T1000 (cell line): ENCODE data around the gene OTUD1.

Source experiments
- DNase-seq: peaks from one replicate; lab custom pipeline; 2025; ENCODE audit warnings: mixed read lengths; lab: John Stamatoyannopoulos, UW

Gene OTUD1

DNA sequence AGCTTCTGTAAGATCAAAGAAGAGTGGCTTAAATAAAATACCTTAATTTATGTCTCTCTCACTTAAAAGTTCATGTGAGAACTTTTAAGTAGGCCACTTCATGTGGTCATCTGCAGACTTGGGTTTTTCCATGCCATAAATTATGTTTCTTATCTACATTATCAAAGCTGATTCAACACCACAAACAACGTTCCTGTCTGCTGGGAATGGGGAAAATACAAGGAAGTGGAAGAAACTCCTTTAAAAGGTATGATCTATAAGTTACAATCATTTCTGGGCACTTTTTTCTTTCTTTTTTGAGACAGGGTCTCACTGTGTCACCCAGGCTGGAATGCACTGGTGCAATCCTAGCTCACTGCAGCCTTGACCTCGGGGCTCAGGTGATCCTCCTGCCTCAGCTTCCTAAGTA is 16.9 kb upstream of the OTUD1 start:
- DNase-seq = no peak

DNA sequence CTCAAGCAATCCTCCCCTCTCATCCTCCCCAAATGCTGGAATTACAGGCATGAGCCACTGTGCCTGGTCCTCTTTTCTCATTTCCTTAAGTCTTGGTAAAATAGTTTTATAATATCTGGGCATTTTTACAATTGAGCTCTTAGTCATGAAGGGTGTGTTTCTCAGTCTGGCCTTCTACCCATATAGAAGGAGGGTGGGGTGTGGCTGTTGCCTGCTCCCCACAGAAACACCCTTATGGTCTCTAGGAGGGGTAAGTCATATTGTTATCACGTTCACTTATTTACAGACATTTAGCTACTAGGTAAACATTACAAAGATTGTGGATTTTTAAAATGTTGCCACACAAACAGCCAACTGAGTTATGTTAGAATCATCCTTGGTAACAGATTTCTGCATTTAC is 6.7 kb upstream of the OTUD1 start:
- no peak for DNase-seq

DNA sequence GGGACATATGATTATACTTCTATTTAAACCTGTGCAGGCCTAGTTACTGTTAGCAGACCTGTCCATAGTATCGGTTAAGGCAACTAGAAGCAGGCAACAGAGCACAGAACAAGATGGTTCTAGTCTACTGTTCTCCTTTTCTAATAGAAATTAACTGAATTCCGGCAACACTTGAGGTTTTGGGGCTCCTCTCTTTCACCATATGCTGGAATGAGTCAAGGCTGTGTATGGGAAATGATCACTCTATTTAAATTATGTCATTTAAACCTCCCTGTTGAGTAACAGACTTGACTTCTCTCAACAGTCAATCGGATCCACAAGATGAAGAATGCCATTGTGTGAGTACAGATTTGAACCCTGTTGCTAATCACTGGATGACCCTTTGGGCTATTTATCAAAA is 6.2 kb upstream of the OTUD1 start:
- no peak for DNase-seq

DNA sequence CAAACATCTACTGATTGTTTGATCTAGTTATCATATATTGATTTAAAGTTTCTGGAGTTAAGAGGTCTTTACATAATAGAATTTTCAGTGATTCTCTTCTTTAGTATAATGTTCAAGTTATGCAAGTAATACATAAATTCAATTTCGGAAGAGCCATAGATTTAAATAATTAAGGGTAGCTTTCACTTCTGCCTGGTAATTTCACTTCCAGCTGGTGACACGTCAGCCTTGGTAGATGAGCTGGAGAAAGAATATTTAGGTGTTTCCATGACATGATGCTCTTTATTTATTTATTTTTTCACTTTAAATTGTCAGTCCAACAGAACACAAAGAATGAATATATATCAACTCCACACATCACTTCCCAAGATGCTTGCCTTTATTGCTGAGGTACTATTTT is 5.2 kb upstream of the OTUD1 start:
- DNase-seq = no peak

DNA sequence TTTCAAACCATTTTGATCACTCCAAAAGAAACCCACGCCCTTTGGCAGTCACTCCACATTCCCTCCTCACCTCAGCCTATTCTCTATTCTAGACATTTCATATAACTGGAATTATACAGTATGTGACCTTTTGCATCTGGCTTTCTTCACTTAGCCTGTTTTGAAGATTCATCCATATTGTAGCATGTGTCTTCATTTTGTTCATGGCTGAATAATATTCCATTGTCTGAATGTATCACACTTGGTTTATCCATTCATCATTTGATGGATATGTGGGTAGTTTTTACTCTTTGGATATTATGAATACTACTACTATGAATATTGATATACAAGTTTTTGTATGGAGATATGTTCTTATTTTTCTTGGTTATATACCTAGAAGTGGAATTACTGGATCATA is 3.5 kb upstream of the OTUD1 start:
- no peak for DNase-seq

DNA sequence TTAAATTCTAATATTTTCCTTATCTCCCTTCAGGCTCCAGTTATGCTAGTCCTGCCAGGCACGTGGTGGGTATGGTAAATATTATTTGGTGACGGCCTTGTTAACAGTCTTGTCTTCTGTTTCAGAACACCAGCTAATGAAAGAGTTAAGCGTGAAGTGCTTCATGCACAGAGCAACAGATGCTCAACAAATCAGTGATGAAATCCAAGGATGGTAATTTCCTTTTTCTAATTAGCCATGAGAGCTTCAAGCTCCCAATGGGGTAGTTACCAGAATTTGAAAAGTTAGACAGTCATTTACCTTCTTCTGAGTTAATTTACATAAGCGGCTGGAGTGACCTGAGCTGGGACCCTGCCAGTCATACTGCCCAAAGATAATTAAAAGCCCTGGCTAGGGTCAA is 1.9 kb upstream of the OTUD1 start:
- no peak for DNase-seq

DNA sequence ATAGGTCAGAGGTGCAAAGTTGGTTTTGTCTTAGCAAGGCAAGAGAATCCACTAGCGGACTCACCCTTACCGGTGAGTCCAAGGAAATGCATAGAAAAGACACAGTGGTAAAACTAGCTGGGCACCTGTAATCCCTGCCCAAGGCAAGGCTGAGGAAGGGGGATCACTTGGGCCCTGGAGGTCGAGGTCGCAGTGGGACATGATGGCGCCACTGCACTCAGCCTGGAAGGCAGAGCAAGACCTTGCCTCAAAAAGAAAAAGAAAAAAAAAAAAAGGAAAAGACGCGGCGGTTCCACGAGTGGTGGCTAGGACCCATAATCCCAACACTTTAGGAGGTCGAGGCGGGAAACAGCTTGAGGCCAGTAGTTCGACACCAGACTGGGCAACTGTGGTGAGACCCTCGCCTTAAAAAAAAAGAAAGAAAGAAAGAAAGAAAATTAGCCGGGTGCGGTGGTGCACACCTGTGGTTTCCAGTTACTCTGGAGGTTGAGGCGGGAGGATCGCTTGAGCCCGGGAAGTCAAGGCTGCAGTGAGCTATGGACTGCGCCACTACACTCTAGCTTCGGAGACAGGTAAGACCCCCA is 820 bp upstream of the OTUD1 start:
- DNase-seq = no peak

DNA sequence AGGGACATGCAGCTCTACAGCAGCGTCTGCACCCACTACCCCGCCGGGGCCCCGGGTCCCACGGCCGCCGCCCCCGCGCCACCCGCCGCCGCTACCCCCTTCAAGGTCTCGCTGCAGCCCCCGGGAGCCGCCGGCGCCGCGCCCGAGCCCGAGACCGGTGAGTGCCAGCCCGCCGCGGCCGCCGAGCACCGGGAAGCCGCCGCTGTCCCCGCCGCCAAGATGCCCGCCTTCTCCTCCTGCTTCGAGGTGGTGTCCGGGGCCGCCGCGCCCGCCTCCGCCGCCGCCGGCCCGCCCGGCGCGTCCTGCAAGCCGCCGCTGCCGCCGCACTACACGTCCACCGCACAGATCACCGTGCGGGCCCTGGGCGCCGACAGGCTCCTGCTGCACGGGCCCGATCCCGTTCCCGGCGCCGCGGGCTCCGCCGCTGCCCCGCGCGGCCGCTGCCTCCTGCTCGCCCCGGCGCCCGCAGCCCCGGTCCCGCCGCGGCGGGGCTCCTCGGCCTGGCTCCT is 631 bp downstream of the OTUD1 start:
- DNase-seq = no peak

DNA sequence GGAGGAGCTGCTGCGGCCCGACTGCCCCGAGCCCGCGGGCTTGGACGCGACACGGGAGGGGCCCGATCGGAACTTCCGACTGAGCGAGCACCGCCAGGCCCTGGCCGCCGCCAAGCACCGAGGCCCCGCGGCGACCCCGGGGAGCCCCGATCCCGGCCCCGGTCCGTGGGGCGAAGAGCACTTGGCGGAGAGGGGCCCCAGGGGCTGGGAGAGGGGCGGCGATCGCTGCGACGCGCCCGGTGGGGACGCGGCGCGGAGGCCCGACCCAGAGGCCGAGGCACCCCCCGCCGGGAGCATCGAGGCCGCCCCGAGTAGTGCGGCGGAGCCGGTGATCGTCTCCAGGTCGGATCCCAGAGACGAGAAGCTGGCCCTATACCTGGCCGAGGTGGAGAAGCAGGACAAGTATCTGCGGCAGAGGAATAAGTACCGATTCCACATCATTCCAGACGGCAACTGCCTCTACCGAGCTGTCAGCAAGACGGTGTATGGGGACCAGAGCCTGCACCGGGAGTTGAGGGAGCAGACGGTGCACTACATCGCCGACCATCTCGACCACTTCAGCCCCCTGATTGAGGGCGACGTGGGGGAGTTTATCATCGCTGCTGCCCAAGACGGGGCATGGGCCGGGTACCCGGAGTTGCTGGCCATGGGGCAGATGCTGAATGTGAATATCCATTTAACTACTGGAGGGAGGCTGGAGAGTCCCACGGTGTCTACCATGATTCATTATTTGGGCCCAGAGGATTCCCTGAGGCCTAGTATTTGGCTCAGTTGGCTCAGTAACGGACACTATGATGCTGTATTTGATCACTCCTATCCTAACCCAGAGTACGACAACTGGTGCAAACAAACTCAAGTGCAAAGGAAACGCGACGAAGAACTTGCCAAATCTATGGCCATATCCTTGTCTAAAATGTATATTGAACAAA is 1.4 kb downstream of the OTUD1 start:
- no peak for DNase-seq

DNA sequence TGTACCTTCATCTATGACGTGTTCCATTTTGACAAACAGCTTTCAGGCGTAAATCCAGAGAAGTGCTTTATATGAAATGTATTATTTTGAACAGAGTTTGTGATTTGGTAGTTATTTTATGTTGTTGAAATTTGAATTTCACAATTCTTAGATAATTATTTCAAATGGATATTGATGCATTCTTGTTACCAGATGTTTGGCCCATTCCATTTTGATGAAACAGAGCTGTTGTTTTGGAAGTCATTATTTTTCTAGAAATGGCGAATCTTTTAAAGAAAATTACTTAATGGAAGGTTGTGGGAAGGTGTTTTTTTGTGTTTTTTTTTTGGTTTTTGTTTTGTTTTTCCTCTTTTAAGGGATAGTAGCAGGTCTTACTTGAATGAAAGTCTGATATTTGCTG is 2.4 kb downstream of the OTUD1 start:
- no peak for DNase-seq

DNA sequence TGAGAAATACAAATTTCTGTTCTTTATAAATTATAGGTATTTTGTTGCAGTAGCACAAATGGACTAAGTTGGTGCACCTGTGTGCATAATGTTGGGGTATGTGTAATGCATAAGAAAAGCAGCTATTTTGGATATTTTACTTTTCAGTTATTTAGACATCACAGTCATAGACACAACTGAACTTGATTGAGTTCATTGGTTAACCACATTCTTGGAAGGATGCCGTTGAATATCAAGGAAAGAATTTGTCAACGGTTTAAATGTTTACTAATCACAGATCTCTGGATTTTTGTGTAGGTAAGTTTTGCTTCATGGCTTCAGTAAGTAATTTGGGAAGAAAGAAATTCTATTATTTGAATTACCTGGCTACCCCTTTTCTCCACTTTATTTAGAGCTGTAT is 4.1 kb downstream of the OTUD1 start:
- DNase-seq = no peak

DNA sequence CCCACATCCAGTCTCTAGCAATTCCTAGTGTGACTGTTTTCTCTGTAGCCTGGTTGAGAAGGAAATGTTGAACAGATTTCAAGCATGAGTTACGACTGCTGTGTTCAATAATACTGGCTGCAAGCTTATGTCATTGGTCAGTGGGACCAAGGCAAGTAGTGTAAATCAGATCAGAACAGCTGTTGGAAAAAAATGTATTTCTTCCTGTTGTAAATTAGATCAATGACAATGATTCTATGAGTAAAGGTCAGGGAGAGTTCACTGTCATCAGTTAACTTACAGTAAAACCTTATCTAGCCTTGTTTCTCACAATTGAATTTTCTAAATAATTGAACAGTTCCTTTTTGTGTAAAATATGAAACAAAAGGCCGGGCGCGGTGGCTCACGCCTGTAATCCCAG is 6.7 kb downstream of the OTUD1 start:
- DNase-seq = no peak

DNA sequence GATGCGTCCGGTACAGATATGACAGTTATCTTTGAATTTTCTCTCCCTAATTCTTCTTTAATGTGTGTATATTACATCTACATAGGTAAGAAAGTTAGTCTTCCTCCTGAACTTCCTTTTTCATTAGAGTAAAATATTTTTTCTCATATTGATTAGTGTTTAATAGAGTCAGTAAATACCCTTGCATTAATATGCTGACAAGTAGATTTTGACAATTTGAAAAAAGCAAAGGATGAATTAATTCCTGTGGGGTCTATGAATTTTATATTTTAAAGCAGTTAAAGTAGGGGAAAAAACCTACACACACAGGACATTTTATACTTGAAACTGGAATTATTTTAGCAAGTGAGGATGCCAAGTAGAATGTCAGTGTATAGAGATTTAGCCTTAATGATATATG is 9.4 kb downstream of the OTUD1 start:
- DNase-seq = no peak

DNA sequence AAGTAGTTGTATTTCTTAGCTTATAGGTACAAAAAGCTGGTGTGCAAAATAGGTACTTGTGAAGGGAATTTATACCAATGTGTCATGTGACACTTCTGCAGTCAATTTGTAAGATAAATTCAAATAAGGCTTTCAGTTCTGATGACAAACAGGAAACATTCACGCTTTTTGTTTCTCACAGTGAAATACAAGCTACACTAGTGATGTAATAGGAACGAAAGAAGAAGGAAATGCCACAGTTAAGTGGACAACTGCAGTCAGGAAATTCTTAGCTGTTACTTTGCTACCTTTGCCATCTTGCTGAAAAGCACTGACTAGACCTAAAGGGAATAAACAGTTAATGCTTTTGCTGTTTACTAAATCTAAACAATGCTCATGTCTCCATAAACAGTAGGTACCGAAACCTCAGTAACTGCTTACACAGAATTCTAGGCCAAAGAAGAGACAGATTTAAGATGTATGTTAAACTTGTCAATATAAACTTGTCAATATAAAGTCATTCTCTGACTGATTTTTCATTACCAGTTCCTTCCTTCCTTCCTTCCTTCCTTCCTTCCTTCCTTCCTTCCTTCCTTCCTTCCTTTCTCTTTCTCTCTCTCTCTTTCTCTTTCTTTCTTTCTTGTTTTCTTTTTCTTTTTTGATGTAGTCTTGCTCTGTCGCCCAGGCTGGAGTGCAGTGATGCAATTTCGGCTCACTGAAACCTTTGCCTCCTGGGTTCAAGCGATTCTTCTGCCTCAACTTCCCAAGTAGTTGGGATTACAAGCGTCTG is 10.1 kb downstream of the OTUD1 start:
- DNase-seq = no peak

DNA sequence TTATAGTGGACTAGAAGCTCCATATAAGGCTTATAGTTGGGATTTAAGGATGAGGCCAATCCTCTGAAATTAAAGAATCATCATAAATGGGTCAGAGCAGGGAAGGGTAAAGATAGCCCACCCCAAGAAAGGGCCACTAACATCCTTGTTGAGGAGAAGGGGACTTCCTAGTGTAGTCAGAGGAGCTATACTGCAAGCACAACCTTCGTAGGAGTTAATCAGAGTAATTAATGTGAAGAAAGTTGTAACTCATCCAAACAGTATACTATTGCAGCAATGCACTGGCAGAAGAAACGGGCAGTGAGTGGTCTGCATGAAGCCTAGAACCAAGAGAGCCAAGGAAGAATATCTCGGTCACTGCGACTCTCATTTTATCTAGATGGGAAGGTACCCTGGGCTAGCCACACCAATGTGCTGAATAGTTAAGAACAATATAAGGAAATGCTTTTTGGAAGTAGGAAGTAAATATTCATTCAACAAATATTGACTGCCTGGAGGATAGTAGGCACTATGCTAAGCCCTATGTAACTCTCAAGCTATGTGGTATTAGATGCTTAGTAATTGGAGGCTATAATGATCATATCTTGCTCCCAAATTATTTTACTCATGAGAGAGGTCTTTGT is 13.3 kb downstream of the OTUD1 start:
- no peak for DNase-seq

DNA sequence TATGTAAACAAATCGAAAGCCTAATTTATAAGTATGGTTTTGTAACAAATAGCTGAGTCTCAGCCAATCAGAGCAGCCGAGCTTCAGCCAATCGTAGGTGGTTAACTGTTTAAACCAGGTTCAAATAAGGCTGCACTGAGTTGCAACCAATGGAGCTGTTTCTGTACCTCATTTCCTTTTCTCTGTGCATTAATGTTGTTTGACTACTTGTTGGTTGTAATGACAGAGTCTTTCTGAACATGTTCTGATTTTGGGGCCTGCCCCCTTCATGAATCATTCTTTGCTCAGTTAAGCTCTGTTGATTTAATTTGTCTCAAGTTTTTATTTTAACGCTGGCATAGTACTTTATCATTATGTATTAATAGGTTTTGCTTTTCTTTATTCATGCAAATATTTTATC is 14.6 kb downstream of the OTUD1 start:
- DNase-seq = no peak

DNA sequence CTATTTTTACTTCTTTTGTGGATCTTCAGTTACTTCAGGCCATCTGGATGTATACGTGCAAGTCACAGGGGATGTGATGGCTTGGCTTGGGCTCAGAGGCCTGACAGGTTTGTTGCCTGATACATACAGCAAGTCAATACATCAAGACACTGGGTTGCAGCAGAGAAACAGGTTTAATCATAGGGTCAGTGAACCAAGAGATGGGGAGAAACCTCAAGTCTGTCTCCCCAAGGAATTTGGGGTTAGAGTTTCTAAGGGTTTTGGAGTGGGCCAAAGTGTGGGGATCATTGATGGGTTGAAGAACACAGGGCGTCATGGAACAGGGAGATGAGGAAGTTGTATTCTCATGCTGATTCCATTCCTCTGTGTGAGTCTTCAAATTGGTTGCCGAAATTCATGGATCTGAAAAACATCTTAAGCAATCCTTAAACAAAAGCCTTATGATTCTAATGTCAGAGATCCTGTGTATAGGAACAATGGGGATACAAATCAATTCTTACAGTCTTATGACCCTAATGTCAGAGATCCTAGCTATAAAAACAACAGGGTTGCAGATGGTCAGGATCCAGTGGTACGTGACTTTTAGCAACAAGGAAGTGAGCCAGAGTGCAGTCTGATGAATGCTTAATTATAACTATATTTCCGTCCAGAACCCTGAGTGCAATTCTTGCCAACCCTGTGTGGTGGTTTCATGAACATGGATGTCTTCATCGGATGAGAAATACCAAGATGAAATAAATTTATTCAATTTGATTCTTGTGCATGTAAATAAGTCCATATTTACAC is 18.9 kb downstream of the OTUD1 start:
- DNase-seq = no peak

DNA sequence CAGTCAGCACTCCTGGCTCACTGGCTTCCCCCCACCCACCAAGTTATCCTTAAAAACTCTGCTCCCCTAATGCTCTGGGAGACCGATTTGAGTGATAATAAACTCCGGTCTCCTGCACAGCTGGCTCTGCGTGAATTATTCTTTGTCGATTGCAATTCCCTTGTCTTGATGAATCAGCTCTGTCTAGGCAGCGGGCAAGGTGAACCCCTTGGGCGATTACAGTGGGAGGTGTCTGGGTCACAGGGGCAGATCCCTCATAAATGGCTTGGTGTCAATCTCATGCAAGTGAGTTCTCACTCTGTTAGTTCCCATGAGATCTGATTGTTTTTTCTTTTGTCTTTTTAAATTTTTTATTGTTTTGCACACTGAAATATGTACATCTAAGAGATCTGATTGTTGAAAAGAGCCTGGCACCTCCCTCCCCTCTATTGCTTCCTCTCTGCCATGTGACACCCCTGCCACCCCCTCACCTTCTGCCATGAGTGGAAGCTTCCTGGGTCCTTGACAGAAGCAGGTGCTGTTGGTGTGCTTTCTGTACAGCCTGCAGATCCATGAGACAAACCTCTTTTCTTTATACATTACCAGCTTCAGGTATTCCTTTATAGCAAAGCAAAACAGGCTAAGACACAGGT is 20.5 kb downstream of the OTUD1 start:
- DNase-seq = no peak

DNA sequence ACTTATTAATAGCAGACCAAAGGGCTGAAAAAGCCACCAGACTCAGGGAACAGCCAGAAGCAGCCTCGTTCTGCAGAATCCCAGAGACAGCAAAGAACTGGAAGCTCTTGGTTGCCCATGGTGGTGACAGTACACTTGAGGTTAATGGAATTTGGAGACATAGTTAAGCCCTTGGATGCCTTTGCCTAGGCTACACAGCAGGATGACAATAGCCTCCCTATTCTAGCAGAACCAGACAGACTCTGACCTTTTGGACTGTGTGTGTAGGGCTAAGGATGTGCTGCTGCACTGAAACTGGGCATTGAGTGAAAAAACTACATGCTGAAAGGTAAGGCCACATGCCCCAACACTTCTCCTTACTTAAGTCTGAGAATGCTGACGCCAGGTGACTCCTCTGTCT is 22.7 kb downstream of the OTUD1 start:
- DNase-seq = no peak

DNA sequence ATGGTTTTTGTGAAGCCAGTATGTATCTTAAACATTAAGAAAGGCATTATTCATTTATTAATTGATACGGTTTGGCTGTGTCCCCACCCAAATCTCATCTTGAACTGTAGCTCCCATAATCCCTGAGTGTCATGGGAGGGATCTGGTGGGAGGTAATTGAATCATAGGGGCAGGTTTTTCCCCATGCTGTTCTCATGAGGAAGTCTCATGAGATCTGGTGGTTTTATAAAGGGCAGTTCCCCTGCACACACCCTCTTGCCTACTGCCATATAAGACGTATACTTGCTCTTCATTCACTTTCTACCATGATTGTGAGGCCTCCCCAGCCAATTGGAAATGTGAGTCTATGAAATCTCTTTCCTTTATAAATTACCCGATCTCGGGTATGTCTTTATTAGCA is 28.1 kb downstream of the OTUD1 start:
- DNase-seq = no peak

DNA sequence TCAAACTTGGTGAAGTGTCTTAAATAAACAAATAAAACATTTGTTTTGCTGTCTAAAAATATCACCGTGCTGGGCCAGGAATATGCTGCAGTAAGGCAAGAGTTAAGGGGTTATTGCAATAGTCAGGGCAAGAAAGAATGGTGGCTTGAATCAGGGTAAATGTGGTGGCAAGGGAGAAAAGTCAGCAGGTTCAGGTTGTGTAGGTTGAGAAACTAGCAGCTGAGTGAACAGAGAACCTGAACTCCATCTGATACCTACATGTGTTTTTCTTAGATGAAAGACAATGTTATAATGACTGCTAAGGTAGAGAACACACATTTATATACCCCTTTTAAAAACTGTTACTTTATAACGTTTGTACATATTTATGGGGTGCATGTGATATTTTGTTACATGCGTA is 28.7 kb downstream of the OTUD1 start:
- DNase-seq = no peak
